Transverse colon (tissue), 4 donors: ENCODE measurements around the gene ADCY1. TPM values are rescaled to one million over a fixed set of nuclear protein-coding genes. Genes with fewer than 3 reads are reported as not detected.

Experiments
- DNase-seq: peaks from one replicate; pipeline ENCODE4 v3.0.0-alpha.2; 2019
- H3K27ac ChIP-seq, 4 donors: fragments of 200-600 bp; sonication (generic); 2 replicates each; pipeline ENCODE4 v1.5.1; 2016 to 2018; ENCODE audit warnings: inconsistent platforms in 4 of 4
- H3K27me3 ChIP-seq: fragments of 200-600 bp; sonication (generic); 2 replicates; pipeline ENCODE4 v1.5.1; 2017; ENCODE audit warnings: inconsistent platforms
- H3K36me3 ChIP-seq, 4 donors: fragments of 200-600 bp; sonication (generic); 2 replicates each; pipeline ENCODE4 v1.5.1; 2017 to 2019; ENCODE audit warnings: inconsistent platforms in 4 of 4
- H3K4me1 ChIP-seq, 4 donors: fragments of 200-600 bp; sonication (generic); 2 replicates each; pipeline ENCODE4 v1.5.1; 2017 to 2020; ENCODE audit warnings: inconsistent platforms in 4 of 4
- H3K4me3 ChIP-seq, 4 donors: fragments of 200-600 bp; sonication (generic); 1 replicate in 1 of 4; 2 replicates in 3 of 4; pipeline versions ENCODE4 v1.5.1 to v1.6.1; 2017 to 2019; ENCODE audit warnings: inconsistent platforms in 4 of 4
- H3K9me3 ChIP-seq, 2 donors: fragments of 200-600 bp; sonication (generic); 2 replicates each; pipeline ENCODE4 v1.5.1; 2017 to 2019; ENCODE audit warnings: inconsistent platforms in 2 of 2
- CTCF ChIP-seq, 5 experiments: fragments of 200-600 bp in 3 of 5; fragments of 450-650 bp in 2 of 5; sonication (generic) in 3 of 5; IDR thresholded peaks; 1 replicate in 2 of 5; 2 replicates in 3 of 5; pipeline ENCODE4 v1.5.1; 2016 to 2017; ENCODE audit warnings: antibody characterized with exemption in 5 of 5, inconsistent platforms in 3 of 5, mild to moderate bottlenecking in 2 of 5, moderate library complexity in 1 of 5
- EP300 ChIP-seq: sonication (generic); formaldehyde crosslinking; IDR thresholded peaks from one replicate; pipeline ENCODE4 v1.6.1; 2017; ENCODE audit warnings: antibody characterized with exemption, low read depth
- POLR2A ChIP-seq: fragments of 450-650 bp; IDR thresholded peaks from one replicate; pipeline ENCODE4 v1.6.1; 2016; ENCODE audit warnings: antibody characterized with exemption, mild to moderate bottlenecking, moderate library complexity
- POLR2AphosphoS5 ChIP-seq, 3 donors: sonication (generic); formaldehyde crosslinking; IDR thresholded peaks; one replicate each; pipeline ENCODE4 v1.6.1; 2016; ENCODE audit warnings: antibody characterized with exemption in 3 of 3
- WGBS, 2 donors: methylation state at CpG; one replicate each; pipeline ENCODE4 v1.1.5; 2018; ENCODE audit warnings: low coverage in 1 of 2; 5-methylcytosine and 5-hydroxymethylcytosine counted together
- in situ Hi-C, 4 donors: fragments of 200-750 bp; cut with MboI; loops; one replicate each; pipeline versions ENCODE4 v1.15.0 to v1.15.1; 2017; ENCODE audit warnings: low sequenced_read_pairs in 3 of 4, low pct_ligation_motif_present in 1 of 4, low pct_unique_long_range_greater_than_20kb in 1 of 4
- intact Hi-C: fragments of 100-400 bp; cut with DNase I; formaldehyde crosslinking; loops from one replicate; pipeline ENCODE4 v1.15.1; 2023; ENCODE audit warnings: low total_unique reads
- total RNA-seq, 4 donors: library from RNA; depleted of rRNA; stranded (reverse); fragments of >200 nt; gene quantifications; one replicate each; pipeline ENCODE4 v1.1.0, GENCODE V29; 2016

Gene ADCY1
- total RNA-seq, 4 donors from 2014 or later = 0.16 to 0.41 TPM; not detected in 2

- no peak overlapping the region for H3K4me3 ChIP-seq
- TF ChIP-seq CTCF (IDR thresholded peaks at IDR 0.05) = no peak
- no peak for TF ChIP-seq POLR2AphosphoS5 (IDR thresholded peaks at IDR 0.05)
- no peak for TF ChIP-seq EP300
- no peak for TF ChIP-seq POLR2A
- no peak overlapping the region for H3K27ac ChIP-seq
- H3K9me3 ChIP-seq = no peaks in the 10 kb centered on the region
- H3K36me3 ChIP-seq = no peaks in the 10 kb centered on the region
- no peaks in the 10 kb centered on the region for H3K4me1 ChIP-seq
- H3K27me3 ChIP-seq = no peaks in the 10 kb centered on the region
- in situ Hi-C loops (no loop called here), intact Hi-C loops (no loop called here)
- no peak for DNase-seq
- WGBS, 2 donors = 78 to 92% methylated on average over 1 to 6 of the region's 6 CpGs
Measured at GRCh38 chr7:45698303-45699014, 124.3 kb downstream of the ADCY1 start.

- no peaks in the 10 kb centered on the region for H3K27me3 ChIP-seq
- no peaks in the 10 kb centered on the region for H3K4me1 ChIP-seq
- no peak for DNase-seq
- TF ChIP-seq POLR2AphosphoS5 (IDR thresholded peaks at IDR 0.05) (no peak), CTCF (IDR thresholded peaks at IDR 0.05) (no peak), EP300 (no peak), POLR2A (no peak)
- no peaks in the 10 kb centered on the region for H3K9me3 ChIP-seq
- H3K4me3 ChIP-seq = no peak overlapping the region
- in situ Hi-C loops = no loop called here
- H3K36me3 ChIP-seq = no peaks in the 10 kb centered on the region
- H3K27ac ChIP-seq = no peak overlapping the region
- intact Hi-C loops = no loop called here
Measured at GRCh38 chr7:45699015-45699309, 124.8 kb downstream of the ADCY1 start.

GRCh38 chr7:45699726-45700390 is 125.7 kb downstream of the ADCY1 start:
- WGBS, 2 donors = 76 to 89% methylated on average over 3 to 10 of the region's 11 CpGs
- no peak for TF ChIP-seq EP300
- TF ChIP-seq POLR2A = no peak
- no peak for TF ChIP-seq POLR2AphosphoS5 (IDR thresholded peaks at IDR 0.05)
- no peak for TF ChIP-seq CTCF (IDR thresholded peaks at IDR 0.05)
- no peaks in the 10 kb centered on the region for H3K36me3 ChIP-seq

GRCh38 chr7:45700556-45700955 is 126.4 kb downstream of the ADCY1 start:
- Histone ChIP-seq H3K27ac (no peak overlapping the region), H3K27me3 (no peaks in the 10 kb centered on the region), H3K4me1 (no peaks in the 10 kb centered on the region), H3K36me3 (no peaks in the 10 kb centered on the region), H3K4me3 (no peak overlapping the region), H3K9me3 (no peaks in the 10 kb centered on the region)
- TF ChIP-seq EP300 (no peak), POLR2AphosphoS5 (IDR thresholded peaks at IDR 0.05) (no peak), POLR2A (no peak)
- in situ Hi-C loops (no loop called here), intact Hi-C loops (no loop called here)
- WGBS, 2 donors = 56% methylated on average over 2 of the region's 2 CpGs; no CpG with 5 or more reads in 1 of the 2 donors
- DNase-seq = no peak

More at GRCh38 chr7:45699726-45700390, 125.7 kb downstream of the ADCY1 start:
- Histone ChIP-seq H3K4me3 (no peak overlapping the region), H3K9me3 (no peaks in the 10 kb centered on the region), H3K27ac (no peak overlapping the region), H3K4me1 (no peaks in the 10 kb centered on the region), H3K27me3 (no peaks in the 10 kb centered on the region)
- no peak for DNase-seq
- in situ Hi-C loops (no loop called here), intact Hi-C loops (no loop called here)
